Measurements from ENCODE around the gene CALHM4. TPM values are rescaled to one million over a fixed set of nuclear protein-coding genes. Genes with fewer than 3 reads are reported as not detected.
A peak's percentile ranks its signal among the peaks of the same experiment; 100 is the strongest.

The CALHM4 gene
- total and polyA plus RNA-seq, 7 donors = 0.07 to 1.2 (median 0.34) TPM; not detected in 2

DNA sequence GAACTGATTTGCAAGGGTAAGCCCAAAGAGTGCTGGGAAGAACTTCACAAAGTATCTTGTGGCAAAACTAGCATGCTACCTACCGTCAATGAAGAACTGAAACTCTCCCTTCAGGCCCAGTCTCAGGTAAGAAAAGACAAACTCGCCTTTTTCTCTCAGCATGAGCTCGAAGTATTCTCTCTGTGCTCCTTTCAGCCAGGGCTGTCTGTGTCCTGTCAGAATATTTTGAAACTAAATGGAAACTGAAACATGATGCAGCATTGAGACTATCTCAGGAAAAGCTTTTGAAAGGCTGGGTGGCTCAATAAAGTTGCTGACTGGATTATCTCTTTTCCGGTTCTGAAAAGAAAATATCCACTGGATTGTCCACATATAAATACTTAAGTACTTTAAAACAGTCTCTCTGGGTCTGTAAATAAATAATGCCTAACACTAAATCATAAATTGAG is 41.4 kb upstream of the CALHM4 start:
- Histone ChIP-seq H3K9me3 (no peaks in the 10 kb centered on the region), H3K36me3 (ENCODE audit: insufficient read depth in 1 of 2, low read depth in 1 of 2) (no peaks in the 10 kb centered on the region), H3K27ac (peak overlapping the region; percentile 75), H3K4me3 (peak overlapping the region; percentile 60), H3K4me1 (peaks cover 4% of the 10 kb centered on the region), H3K27me3 (ENCODE audit: insufficient read depth in 3 of 3, low read length in 2 of 3) (no peaks in the 10 kb centered on the region)
- 24 to 33% (median 26%) methylated on average over 4 of the region's 4 CpGs for WGBS, 3 donors
- ATAC-seq = peak in 3 of 4 donors; percentile 17 to 59 (median 37)
- DNase-seq = no peak
- TF ChIP-seq, protein P1, sequence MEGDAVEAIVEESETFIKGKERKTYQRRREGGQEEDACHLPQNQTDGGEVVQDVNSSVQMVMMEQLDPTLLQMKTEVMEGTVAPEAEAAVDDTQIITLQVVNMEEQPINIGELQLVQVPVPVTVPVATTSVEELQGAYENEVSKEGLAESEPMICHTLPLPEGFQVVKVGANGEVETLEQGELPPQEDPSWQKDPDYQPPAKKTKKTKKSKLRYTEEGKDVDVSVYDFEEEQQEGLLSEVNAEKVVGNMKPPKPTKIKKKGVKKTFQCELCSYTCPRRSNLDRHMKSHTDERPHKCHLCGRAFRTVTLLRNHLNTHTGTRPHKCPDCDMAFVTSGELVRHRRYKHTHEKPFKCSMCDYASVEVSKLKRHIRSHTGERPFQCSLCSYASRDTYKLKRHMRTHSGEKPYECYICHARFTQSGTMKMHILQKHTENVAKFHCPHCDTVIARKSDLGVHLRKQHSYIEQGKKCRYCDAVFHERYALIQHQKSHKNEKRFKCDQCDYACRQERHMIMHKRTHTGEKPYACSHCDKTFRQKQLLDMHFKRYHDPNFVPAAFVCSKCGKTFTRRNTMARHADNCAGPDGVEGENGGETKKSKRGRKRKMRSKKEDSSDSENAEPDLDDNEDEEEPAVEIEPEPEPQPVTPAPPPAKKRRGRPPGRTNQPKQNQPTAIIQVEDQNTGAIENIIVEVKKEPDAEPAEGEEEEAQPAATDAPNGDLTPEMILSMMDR (IDR thresholded peaks at IDR 0.05) = no peak
- intact Hi-C loops (cut with DNase I) = no loop called here

DNA sequence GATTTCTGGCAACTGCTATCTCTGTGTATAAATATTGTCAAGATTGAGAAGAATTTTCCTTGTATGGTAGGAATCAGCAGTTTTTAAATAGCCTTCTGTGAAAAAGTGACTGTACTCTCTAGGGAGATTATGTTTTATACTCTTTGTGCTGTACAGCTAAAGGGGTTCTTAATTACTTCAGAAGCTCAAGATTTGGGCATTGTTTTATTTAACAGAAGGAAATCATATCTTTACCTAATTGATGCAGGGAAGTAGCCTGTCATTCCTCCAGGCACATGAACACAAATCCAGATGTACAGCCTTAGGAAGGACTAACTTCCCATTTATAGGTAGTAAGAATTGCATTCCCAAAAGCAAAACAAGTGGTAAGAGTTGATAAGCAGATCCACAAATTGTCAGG is 40.8 kb upstream of the CALHM4 start:
- ATAC-seq (peak in 1 of 4 donors; percentile 37), DNase-seq (no peak)
- peak overlapping the region; percentile 75 for H3K27ac ChIP-seq
- TF ChIP-seq, protein P1 (IDR thresholded peaks at IDR 0.05) = no peak
- H3K4me3 ChIP-seq = peak overlapping the region; percentile 60
- H3K36me3 ChIP-seq (ENCODE audit: insufficient read depth in 1 of 2, low read depth in 1 of 2) = no peaks in the 10 kb centered on the region
- H3K4me1 ChIP-seq = peaks cover 4% of the 10 kb centered on the region
- intact Hi-C loops (cut with DNase I) = no loop called here
- H3K27me3 ChIP-seq (ENCODE audit: insufficient read depth in 3 of 3, low read length in 2 of 3) = no peaks in the 10 kb centered on the region
- no peaks in the 10 kb centered on the region for H3K9me3 ChIP-seq

DNA sequence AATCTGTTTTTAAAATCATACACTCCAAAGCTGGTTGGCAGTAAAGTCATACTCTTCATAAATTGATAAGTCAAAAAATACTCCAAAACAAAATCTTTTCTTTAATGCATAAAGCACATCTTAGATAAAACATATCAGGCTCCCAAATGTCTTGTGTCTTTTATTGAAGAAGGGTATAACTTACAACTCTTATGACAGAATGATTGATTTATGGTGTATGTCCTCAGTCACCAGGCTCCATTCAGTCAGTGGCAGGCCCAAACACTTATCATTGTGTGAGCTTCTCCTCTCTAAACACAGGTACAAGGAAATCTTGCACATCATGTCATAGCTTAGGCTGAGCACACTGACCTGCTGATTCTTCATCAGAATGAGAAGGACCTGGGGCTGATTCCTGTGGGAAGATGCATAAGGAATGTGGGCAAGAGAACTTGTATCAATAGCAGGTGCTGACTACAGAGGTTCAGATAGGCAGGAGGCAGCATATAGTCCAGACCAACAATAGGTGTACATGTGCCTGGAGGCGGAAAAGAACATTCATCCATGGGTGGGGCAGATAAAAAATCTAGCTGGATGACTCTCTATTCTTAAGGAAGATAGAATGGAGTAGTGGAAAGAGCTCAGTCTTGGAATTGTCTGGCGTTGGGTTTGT is 40.2 kb upstream of the CALHM4 start:
- Histone ChIP-seq H3K9me3 (no peaks in the 10 kb centered on the region), H3K27ac (no peak overlapping the region), H3K27me3 (ENCODE audit: insufficient read depth in 3 of 3, low read length in 2 of 3) (no peaks in the 10 kb centered on the region), H3K4me1 (peaks cover 4% of the 10 kb centered on the region), H3K4me3 (peak overlapping the region; percentile 60), H3K36me3 (ENCODE audit: insufficient read depth in 1 of 2, low read depth in 1 of 2) (no peaks in the 10 kb centered on the region)
- WGBS, 3 donors = 81 to 96% (median 82%) methylated on average over 2 of the region's 2 CpGs
- DNase-seq (no peak), ATAC-seq (no peak)
- TF ChIP-seq, protein P1 (IDR thresholded peaks at IDR 0.05) = no peak
- intact Hi-C loops (cut with DNase I) = no loop called here

DNA sequence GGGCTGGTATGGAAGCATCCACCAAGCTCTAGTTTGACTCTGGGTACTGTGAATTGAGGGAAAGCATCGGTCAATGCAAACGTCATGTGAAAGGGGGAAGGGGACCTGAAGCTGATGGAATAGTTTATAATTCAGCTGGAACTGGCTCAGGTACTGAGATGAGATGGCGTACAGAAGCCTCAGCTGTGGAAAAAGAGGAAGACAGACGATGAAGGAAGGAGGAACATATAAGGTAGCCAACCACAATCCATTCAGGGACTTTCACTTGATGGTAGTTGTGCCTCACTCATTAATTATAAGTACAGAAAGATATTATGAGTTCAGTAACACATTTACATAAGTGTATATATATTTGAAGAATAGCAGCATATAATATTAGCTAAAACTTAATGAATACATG is 39.4 kb upstream of the CALHM4 start:
- intact Hi-C loops (cut with DNase I) = no loop called here
- TF ChIP-seq, protein P1 (IDR thresholded peaks at IDR 0.05) = no peak
- Histone ChIP-seq H3K27me3 (ENCODE audit: insufficient read depth in 3 of 3, low read length in 2 of 3) (no peaks in the 10 kb centered on the region), H3K27ac (no peak overlapping the region), H3K9me3 (no peaks in the 10 kb centered on the region), H3K36me3 (ENCODE audit: insufficient read depth in 1 of 2, low read depth in 1 of 2) (no peaks in the 10 kb centered on the region), H3K4me3 (peak overlapping the region; percentile 60), H3K4me1 (peaks cover 4% of the 10 kb centered on the region)
- ATAC-seq (no peak), DNase-seq (no peak)
- WGBS, 3 donors = 82 to 89% (median 83%) methylated on average over 4 of the region's 4 CpGs

DNA sequence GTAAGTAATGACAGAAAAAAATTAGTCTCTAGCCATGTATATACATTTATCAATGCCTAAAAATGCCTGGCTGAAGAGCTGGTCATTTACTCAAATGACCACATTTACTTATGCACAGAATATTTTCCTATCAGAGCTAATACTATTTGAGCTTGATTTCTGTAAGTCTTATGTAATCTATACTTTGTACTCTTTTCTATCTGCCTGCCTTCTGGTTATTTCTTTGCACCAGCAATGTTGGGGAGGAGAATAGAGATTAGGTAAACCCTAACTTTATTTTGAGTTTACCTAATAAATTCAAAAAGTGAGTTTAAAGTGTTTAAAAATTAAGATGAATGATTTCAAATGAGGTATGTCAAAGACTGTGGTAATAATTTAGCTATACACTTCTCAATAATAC is 38.4 kb upstream of the CALHM4 start:
- no peaks in the 10 kb centered on the region for H3K27me3 ChIP-seq (ENCODE audit: insufficient read depth in 3 of 3, low read length in 2 of 3)
- TF ChIP-seq, protein P1 (IDR thresholded peaks at IDR 0.05) = no peak
- ATAC-seq (no peak), DNase-seq (no peak)
- H3K4me1 ChIP-seq = peaks cover 4% of the 10 kb centered on the region
- H3K27ac ChIP-seq = no peak overlapping the region
- intact Hi-C loops (cut with DNase I) = no loop called here
- no peak overlapping the region for H3K4me3 ChIP-seq
- no peaks in the 10 kb centered on the region for H3K36me3 ChIP-seq (ENCODE audit: insufficient read depth in 1 of 2, low read depth in 1 of 2)
- no peaks in the 10 kb centered on the region for H3K9me3 ChIP-seq
